H1 (cell line): ENCODE data around the gene RABEP2. TPM values are rescaled to one million over a fixed set of nuclear protein-coding genes. Genes with fewer than 3 reads are reported as not detected.

ENCODE experiments used
- ATF3 ChIP-seq: IDR thresholded peaks from 2 replicates; pipeline ENCODE4 v1.6.1; 2011; ENCODE audit warnings: low read depth, mild to moderate bottlenecking, low read length; ENCODE audit not compliant: insufficient read depth
- BCL11A ChIP-seq, 2 experiments: IDR thresholded peaks; one replicate each; pipeline ENCODE4 v1.6.1; 2011; ENCODE audit warnings: low read depth in 2 of 2, low read length in 2 of 2, mild to moderate bottlenecking in 2 of 2
- CHD1 ChIP-seq: IDR thresholded peaks from 2 replicates; pipeline ENCODE4 v1.6.1; 2012; ENCODE audit warnings: low read depth, low read length, improper control_type of control experiment
- RAD21 ChIP-seq, 2 experiments: IDR thresholded peaks in 1 of 2; conservative IDR thresholded peaks in 1 of 2; 2 replicates each; pipeline ENCODE4 v1.6.1; 2011; ENCODE audit warnings: low read depth in 2 of 2, low read length in 2 of 2, improper control_type of control experiment in 1 of 2, inconsistent platforms in 1 of 2, mild to moderate bottlenecking in 1 of 2, moderate library complexity in 1 of 2
- TAF1 ChIP-seq: IDR thresholded peaks from 2 replicates; pipeline ENCODE4 v1.6.1; 2011; ENCODE audit warnings: mild to moderate bottlenecking, low read depth, low read length
- USF2 ChIP-seq: IDR thresholded peaks from 2 replicates; pipeline ENCODE4 v1.6.1; 2011; ENCODE audit warnings: low read length, improper control_type of control experiment
- polyA plus RNA-seq, 7 experiments: library from polyadenylated mRNA; depleted of rRNA in 3 of 7; stranded (reverse) in 5 of 7; unstranded in 2 of 7; fragments of >200 nt in 5 of 7; fragments of 200-250 nt in 2 of 7; gene quantifications; 1 replicate in 5 of 7; 2 replicates in 1 of 7; 4 replicates in 1 of 7; pipeline versions ENCODE4 v1.2.1 to v1.2.3, GENCODE V29; 2011 to 2013; ENCODE audit warnings: missing spikeins in 2 of 7, mixed read lengths in 2 of 7
- total RNA-seq: library from RNA; stranded (reverse); fragmentation: NEBNext Ultra II Directional; extraction: Animal tissue kit (Norgen Biotek cat#: 25700); gene quantifications from 2 replicates; pipeline ENCODE4 v1.2.1, GENCODE V29; 2021
- TF ChIP-seq, protein P1 (sequence below): fragments of 300-600 bp; sonication (generic); IDR thresholded peaks from 2 replicates; pipeline ENCODE4 v1.7.1; 2012; ENCODE audit warnings: low read length, moderate library complexity, mild to moderate bottlenecking, inconsistent platforms; ENCODE audit not compliant: insufficient replicate concordance

The RABEP2 gene
- total and polyA plus RNA-seq, 2 of the 8 experiments (the other 6 are each of a cell fraction or from before 2014, with no cell fraction given): 10.4 to 14.9 TPM

- TF ChIP-seq, protein P1, sequence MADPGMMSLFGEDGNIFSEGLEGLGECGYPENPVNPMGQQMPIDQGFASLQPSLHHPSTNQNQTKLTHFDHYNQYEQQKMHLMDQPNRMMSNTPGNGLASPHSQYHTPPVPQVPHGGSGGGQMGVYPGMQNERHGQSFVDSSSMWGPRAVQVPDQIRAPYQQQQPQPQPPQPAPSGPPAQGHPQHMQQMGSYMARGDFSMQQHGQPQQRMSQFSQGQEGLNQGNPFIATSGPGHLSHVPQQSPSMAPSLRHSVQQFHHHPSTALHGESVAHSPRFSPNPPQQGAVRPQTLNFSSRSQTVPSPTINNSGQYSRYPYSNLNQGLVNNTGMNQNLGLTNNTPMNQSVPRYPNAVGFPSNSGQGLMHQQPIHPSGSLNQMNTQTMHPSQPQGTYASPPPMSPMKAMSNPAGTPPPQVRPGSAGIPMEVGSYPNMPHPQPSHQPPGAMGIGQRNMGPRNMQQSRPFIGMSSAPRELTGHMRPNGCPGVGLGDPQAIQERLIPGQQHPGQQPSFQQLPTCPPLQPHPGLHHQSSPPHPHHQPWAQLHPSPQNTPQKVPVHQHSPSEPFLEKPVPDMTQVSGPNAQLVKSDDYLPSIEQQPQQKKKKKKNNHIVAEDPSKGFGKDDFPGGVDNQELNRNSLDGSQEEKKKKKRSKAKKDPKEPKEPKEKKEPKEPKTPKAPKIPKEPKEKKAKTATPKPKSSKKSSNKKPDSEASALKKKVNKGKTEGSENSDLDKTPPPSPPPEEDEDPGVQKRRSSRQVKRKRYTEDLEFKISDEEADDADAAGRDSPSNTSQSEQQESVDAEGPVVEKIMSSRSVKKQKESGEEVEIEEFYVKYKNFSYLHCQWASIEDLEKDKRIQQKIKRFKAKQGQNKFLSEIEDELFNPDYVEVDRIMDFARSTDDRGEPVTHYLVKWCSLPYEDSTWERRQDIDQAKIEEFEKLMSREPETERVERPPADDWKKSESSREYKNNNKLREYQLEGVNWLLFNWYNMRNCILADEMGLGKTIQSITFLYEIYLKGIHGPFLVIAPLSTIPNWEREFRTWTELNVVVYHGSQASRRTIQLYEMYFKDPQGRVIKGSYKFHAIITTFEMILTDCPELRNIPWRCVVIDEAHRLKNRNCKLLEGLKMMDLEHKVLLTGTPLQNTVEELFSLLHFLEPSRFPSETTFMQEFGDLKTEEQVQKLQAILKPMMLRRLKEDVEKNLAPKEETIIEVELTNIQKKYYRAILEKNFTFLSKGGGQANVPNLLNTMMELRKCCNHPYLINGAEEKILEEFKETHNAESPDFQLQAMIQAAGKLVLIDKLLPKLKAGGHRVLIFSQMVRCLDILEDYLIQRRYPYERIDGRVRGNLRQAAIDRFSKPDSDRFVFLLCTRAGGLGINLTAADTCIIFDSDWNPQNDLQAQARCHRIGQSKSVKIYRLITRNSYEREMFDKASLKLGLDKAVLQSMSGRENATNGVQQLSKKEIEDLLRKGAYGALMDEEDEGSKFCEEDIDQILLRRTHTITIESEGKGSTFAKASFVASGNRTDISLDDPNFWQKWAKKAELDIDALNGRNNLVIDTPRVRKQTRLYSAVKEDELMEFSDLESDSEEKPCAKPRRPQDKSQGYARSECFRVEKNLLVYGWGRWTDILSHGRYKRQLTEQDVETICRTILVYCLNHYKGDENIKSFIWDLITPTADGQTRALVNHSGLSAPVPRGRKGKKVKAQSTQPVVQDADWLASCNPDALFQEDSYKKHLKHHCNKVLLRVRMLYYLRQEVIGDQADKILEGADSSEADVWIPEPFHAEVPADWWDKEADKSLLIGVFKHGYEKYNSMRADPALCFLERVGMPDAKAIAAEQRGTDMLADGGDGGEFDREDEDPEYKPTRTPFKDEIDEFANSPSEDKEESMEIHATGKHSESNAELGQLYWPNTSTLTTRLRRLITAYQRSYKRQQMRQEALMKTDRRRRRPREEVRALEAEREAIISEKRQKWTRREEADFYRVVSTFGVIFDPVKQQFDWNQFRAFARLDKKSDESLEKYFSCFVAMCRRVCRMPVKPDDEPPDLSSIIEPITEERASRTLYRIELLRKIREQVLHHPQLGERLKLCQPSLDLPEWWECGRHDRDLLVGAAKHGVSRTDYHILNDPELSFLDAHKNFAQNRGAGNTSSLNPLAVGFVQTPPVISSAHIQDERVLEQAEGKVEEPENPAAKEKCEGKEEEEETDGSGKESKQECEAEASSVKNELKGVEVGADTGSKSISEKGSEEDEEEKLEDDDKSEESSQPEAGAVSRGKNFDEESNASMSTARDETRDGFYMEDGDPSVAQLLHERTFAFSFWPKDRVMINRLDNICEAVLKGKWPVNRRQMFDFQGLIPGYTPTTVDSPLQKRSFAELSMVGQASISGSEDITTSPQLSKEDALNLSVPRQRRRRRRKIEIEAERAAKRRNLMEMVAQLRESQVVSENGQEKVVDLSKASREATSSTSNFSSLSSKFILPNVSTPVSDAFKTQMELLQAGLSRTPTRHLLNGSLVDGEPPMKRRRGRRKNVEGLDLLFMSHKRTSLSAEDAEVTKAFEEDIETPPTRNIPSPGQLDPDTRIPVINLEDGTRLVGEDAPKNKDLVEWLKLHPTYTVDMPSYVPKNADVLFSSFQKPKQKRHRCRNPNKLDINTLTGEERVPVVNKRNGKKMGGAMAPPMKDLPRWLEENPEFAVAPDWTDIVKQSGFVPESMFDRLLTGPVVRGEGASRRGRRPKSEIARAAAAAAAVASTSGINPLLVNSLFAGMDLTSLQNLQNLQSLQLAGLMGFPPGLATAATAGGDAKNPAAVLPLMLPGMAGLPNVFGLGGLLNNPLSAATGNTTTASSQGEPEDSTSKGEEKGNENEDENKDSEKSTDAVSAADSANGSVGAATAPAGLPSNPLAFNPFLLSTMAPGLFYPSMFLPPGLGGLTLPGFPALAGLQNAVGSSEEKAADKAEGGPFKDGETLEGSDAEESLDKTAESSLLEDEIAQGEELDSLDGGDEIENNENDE: no peak
- no peak for TF ChIP-seq TAF1
- TF ChIP-seq USF2: no peak
- TF ChIP-seq BCL11A (IDR thresholded peaks at IDR 0.05; ENCODE audit: low read depth in 2 of 2, low read length in 2 of 2): no peak
- no peak for TF ChIP-seq RAD21 (IDR thresholded peaks at IDR 0.05 in 1 of 2, conservative IDR thresholded peaks at IDR 0.05 in 1 of 2; ENCODE audit: low read depth in 2 of 2, low read length in 2 of 2)
- TF ChIP-seq CHD1: no peak
- TF ChIP-seq ATF3: no peak
Measured at GRCh38 chr16:28913946-28914724, 10.9 kb downstream of the RABEP2 start (continued).
